K562 treated with DMSO at 1 percent for 4 hours (cell line): Measurements from ENCODE around the gene PEA15. TPM values are rescaled to one million over a fixed set of nuclear protein-coding genes. Genes with fewer than 3 reads are reported as not detected.

Source experiments
- total RNA-seq: library from RNA; unstranded; fragments of 300-600 nt; gene quantifications from 2 replicates; pipeline ENCODE4 v1.2.3, GENCODE V29; 2022; ENCODE audit not compliant: insufficient read depth

PEA15 gene
- 51.5 and 73.4 TPM in 2 replicates for total RNA-seq

GRCh38 chr1:160205242-160206035 lies at the start of gene PEA15:
Gene PEA15 (plus strand): TSS chr1:160205384. CDS start chr1:160211545, 6,161 bp downstream.

DNA sequence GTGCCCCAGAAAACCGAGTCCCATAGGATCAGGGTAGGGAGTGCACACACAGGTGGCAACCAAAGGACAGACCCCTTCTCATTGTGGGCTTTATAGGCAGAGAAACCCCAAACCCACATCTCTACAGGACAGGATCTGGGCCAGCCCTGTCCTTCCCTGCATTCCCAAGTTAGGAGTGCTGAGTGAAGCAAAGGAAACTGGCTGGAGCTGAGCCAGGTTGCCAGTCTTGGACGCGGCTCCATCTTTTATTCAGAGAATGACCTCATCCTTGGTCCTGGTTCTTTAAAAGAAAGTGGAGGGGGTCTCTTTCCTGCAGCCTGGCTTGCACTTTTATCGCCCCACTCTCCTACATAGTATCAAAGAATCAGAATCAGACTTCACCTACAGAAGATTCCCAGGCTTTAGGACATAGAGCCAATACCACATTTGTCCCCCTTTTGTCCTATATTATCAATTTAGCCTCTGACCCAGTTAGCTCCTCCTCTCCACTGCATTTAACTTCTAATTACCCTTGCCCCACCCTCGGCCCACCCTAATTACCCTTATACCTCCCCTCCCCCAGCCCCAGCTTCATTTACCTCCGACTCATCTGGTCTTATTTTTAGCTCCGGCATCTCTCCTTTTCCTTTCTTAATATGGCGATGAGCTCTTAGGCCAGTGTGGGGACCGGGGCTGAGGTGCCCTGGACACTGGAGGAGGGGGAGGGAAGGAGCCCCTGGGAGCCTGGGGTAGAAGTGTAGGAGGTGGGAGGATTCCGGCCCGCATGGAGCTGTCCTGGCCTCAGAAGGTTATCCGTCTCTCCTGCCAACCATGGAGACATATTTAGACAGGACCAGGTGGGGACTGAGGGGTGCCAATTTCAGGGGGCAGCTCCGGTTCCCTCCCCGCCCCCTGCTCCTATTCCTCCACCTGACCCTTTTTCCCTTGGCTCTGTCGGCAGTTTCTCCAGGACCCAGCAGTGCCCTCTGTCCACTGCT lies 15.2 kb upstream of the PEA15 start, which contains the start of gene CASQ1:
Gene CASQ1, plus strand, starts transcription at position 927 of the 977 bp plus-strand sequence. CDS start 177 bp downstream, outside the sequence.

DNA sequence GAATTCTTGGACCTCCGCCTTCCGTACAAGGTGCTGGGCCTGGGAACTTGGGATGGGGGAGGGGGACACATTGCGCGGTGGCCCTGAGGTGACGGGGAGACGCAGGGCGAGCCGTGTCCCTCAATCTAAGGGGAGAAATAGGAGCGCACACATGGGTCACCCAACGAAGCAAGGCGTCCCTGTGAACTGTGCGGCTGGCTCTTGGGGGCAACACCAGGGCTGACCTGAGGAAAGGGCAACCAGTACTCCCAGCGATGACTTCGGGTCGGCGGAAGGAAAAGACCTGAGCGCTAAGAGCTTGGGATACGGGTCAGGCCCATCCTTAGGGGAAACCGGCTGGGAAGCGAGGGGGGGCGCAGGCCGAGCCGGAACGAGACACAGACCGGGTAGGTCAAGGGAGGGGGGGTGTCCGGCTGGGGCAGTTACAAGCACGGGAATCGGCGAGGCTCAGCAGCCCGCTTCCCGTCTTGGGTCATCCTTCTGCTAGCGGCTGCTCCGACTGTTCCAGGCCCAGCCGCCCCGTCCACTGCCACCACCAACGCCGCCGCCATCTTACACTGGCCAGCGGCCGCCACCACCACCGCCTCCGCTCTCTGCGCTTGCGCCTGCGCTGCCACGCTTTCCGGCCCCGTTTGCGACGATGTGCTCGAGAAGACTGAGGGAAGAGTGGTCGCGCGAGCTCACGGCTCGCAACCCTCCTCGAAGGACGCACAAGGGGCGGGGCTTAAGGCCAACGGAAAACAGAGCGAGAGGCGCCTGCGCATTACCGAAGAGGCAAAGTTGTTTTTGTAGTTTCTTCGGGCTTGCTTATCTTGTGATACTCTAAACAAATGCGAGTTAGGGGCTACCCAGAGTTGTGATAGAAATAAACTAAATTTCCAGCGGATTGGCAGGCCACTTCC lies 57.0 kb downstream of the PEA15 start, which contains the start of gene DCAF8:
Gene DCAF8, minus strand, starts transcription at position 657 of the 902 bp plus-strand sequence. CDS start 18,541 bp downstream, outside the sequence.

Other genes starting within 250 kb of the PEA15 start
- gene PIGM, start 173.4 kb upstream of the PEA15 start, total RNA-seq = 1.3 and 1.5 TPM in 2 replicates
- gene KCNJ10, start 135.2 kb upstream of the PEA15 start, total RNA-seq = not detected in 2 replicates
- not detected in 2 replicates for gene KCNJ9, start 123.8 kb upstream of the PEA15 start, total RNA-seq
- gene IGSF8, start 106.8 kb upstream of the PEA15 start, total RNA-seq = 15.5 and 16.6 TPM in 2 replicates
- gene ATP1A2, start 89.6 kb upstream of the PEA15 start, total RNA-seq = not detected in 2 replicates
- not detected in 2 replicates for gene ATP1A4, start 53.8 kb upstream of the PEA15 start, total RNA-seq
- not detected in 2 replicates for gene CASQ1, start 14.8 kb upstream of the PEA15 start, total RNA-seq
- gene DCAF8, start 57.2 kb downstream of the PEA15 start, total RNA-seq = 50.7 and 83.5 TPM in 2 replicates
- gene PEX19, start 79.7 kb downstream of the PEA15 start, total RNA-seq = 26.6 and 31.9 TPM in 2 replicates
- 191 and 196 TPM in 2 replicates for gene COPA, start 137.9 kb downstream of the PEA15 start, total RNA-seq
- 51.8 and 56.1 TPM in 2 replicates for gene NCSTN, start 138.0 kb downstream of the PEA15 start, total RNA-seq
- gene NHLH1, start 161.7 kb downstream of the PEA15 start, total RNA-seq = 0.48 and 0.85 TPM in 2 replicates
- gene VANGL2, start 195.2 kb downstream of the PEA15 start, total RNA-seq = 5.9 and 6.4 TPM in 2 replicates